KMS-11 (cell line): ENCODE data around the gene ELAVL4.

Experiments used
- H2AFZ ChIP-seq: fragments of 200-600 bp; sonication (generic); 2 replicates; pipeline ENCODE4 v1.6.1; 2016; ENCODE audit warnings: antibody characterized with exemption, mixed run types, low read depth
- H3K27ac ChIP-seq: fragments of 200-600 bp; sonication (generic); 2 replicates; pipeline ENCODE4 v1.6.1; 2016; ENCODE audit warnings: mild to moderate bottlenecking, mixed run types
- H3K27me3 ChIP-seq: fragments of 200-600 bp; sonication (generic); 2 replicates; pipeline ENCODE4 v1.6.1; 2017; ENCODE audit warnings: mild to moderate bottlenecking, low read depth, mixed run types, moderate library complexity; ENCODE audit not compliant: insufficient read depth
- H3K36me3 ChIP-seq: fragments of 200-600 bp; sonication (generic); 2 replicates; pipeline ENCODE4 v1.6.1; 2017; ENCODE audit warnings: mild to moderate bottlenecking, mixed run types; ENCODE audit not compliant: insufficient read depth
- H3K4me1 ChIP-seq: fragments of 200-600 bp; sonication (generic); 2 replicates; pipeline ENCODE4 v1.6.1; 2016; ENCODE audit warnings: mild to moderate bottlenecking, low read depth, mixed run types; ENCODE audit not compliant: poor library complexity, severe bottlenecking
- H3K4me2 ChIP-seq: fragments of 200-600 bp; sonication (generic); 2 replicates; pipeline ENCODE4 v1.7.0; 2016; ENCODE audit warnings: mild to moderate bottlenecking, mixed run types
- H3K4me3 ChIP-seq: fragments of 200-600 bp; sonication (generic); IDR thresholded peaks from 2 replicates; pipeline ENCODE4 v1.6.1; 2017; ENCODE audit warnings: low read depth, low read length, mixed read lengths; ENCODE audit not compliant: insufficient read depth
- H3K79me2 ChIP-seq: fragments of 200-600 bp; sonication (generic); 2 replicates; pipeline ENCODE4 v1.6.1; 2016; ENCODE audit warnings: low read depth, mixed run types; ENCODE audit not compliant: insufficient read depth
- H3K9ac ChIP-seq: fragments of 200-600 bp; sonication (generic); 2 replicates; pipeline ENCODE4 v1.6.1; 2016; ENCODE audit warnings: mild to moderate bottlenecking, mixed run types
- H4K20me1 ChIP-seq: fragments of 200-600 bp; sonication (generic); 2 replicates; pipeline ENCODE4 v1.6.1; 2016; ENCODE audit warnings: mild to moderate bottlenecking, mixed run types; ENCODE audit not compliant: insufficient read depth
- TF ChIP-seq, protein P1 (sequence below): fragments of 200-600 bp; sonication (generic); conservative IDR thresholded peaks from 2 replicates; pipeline ENCODE4 v1.6.1; 2017; ENCODE audit warnings: low read depth, mild to moderate bottlenecking, antibody characterized with exemption, low read length, moderate library complexity, mixed read lengths

The ELAVL4 gene

DNA sequence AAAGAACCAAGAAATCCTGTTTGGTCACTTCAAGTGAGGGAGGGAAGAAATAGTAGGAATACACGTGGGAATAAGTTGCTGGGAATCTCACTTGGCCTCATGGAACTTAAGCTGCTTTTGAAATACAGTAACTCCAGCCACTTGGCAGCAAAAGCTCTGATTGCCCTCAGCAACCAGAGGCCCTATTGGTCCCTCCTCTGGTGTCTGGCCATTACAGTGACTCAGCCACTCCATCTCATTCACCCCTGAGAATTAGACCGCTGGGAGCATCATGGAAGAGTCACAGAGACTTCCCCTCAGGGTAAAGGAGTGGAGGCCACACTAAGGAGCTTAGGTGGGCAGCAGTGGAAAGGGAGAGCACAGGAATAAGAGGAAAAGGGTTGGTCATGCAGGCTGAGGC is 99.6 kb downstream of the ELAVL4 start:
- H3K36me3 ChIP-seq: no peaks in the 10 kb centered on the region
- H3K4me3 ChIP-seq: no peak overlapping the region
- H3K79me2 ChIP-seq: no peaks in the 10 kb centered on the region
- H3K4me1 ChIP-seq: no peaks in the 10 kb centered on the region
- H4K20me1 ChIP-seq: no peaks in the 10 kb centered on the region
- no peak overlapping the region for H2AFZ ChIP-seq
- TF ChIP-seq, protein P1, sequence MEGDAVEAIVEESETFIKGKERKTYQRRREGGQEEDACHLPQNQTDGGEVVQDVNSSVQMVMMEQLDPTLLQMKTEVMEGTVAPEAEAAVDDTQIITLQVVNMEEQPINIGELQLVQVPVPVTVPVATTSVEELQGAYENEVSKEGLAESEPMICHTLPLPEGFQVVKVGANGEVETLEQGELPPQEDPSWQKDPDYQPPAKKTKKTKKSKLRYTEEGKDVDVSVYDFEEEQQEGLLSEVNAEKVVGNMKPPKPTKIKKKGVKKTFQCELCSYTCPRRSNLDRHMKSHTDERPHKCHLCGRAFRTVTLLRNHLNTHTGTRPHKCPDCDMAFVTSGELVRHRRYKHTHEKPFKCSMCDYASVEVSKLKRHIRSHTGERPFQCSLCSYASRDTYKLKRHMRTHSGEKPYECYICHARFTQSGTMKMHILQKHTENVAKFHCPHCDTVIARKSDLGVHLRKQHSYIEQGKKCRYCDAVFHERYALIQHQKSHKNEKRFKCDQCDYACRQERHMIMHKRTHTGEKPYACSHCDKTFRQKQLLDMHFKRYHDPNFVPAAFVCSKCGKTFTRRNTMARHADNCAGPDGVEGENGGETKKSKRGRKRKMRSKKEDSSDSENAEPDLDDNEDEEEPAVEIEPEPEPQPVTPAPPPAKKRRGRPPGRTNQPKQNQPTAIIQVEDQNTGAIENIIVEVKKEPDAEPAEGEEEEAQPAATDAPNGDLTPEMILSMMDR: no peak
- H3K9ac ChIP-seq: no peak overlapping the region
- no peak overlapping the region for H3K4me2 ChIP-seq
- H3K27ac ChIP-seq: no peak overlapping the region
- H3K27me3 ChIP-seq: no peaks in the 10 kb centered on the region

DNA sequence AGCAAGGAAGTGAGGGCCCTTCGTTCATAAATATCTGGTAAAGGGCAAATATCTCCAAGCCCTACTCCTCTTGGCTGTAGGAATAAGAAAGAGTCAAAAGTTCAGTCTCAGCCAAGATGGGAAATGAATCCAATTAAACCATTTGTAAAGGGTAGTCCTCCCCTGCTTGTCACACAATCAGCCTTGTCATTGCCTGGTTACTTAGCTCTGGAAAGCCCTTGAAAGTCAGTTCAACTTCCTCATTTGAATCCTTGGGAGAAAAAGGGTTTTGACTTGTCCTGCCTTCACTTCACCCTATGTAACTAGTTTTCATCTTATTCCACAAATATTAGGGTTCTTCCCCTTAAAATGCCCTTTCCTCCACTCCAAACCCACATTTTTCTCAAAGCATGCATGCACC is 100.0 kb downstream of the ELAVL4 start:
- TF ChIP-seq, protein P1: no peak

DNA sequence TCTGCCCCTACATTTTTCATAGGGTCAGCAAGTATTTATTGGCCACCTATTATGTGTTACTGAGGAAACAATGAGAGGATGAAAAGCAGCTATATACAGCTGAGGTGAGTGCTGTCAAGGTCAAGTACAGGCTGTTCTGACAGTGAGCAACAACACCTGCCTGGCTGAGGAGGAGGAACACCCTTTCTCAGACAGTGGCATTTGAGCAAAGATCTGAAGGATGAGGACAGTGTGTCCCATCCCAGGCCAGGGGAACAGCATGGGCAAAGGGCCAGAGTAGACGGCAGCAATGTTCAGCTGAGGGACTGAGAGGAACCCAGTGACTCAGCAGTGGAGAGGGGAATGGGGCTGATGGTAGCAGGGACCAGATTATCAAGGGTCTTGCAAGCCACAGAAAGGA is 101.0 kb downstream of the ELAVL4 start:
- Histone ChIP-seq H3K4me2 (no peak overlapping the region), H3K27ac (no peak overlapping the region), H3K9ac (no peak overlapping the region), H3K4me1 (no peaks in the 10 kb centered on the region), H2AFZ (no peak overlapping the region), H3K36me3 (no peaks in the 10 kb centered on the region), H4K20me1 (no peaks in the 10 kb centered on the region), H3K27me3 (no peaks in the 10 kb centered on the region), H3K4me3 (no peak overlapping the region), H3K79me2 (no peaks in the 10 kb centered on the region)
- TF ChIP-seq, protein P1: no peak

More for the DNA sequence above, 100.0 kb downstream of the ELAVL4 start:
- Histone ChIP-seq H3K79me2 (no peaks in the 10 kb centered on the region), H4K20me1 (no peaks in the 10 kb centered on the region), H3K9ac (no peak overlapping the region), H3K4me1 (no peaks in the 10 kb centered on the region), H2AFZ (no peak overlapping the region), H3K4me2 (no peak overlapping the region), H3K36me3 (no peaks in the 10 kb centered on the region), H3K27me3 (no peaks in the 10 kb centered on the region), H3K4me3 (no peak overlapping the region), H3K27ac (no peak overlapping the region)

DNA sequence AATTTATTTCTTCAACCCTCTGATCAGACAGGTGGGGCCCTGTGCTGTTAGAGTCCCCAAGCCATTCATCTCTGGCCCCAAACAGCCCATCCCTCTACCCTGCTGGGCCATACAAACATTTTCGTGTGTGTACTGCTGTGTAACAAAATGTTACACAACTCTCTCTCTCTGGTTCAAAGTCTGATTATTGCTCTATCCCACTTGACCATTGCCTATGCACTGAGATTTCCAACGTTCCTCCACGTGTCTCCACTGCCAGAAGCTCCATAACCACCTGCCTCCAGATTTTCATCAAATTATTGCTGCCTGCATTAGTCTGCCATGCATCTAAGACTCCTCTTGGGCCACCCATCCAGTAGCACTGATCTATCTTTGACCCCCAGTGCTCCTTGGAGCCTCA is 104.8 kb downstream of the ELAVL4 start:
- H3K27me3 ChIP-seq: no peaks in the 10 kb centered on the region
- no peak overlapping the region for H3K27ac ChIP-seq
- H3K36me3 ChIP-seq: no peaks in the 10 kb centered on the region
- H3K9ac ChIP-seq: no peak overlapping the region
- no peak overlapping the region for H3K4me3 ChIP-seq
- TF ChIP-seq, protein P1: no peak
- no peak overlapping the region for H3K4me2 ChIP-seq
- no peaks in the 10 kb centered on the region for H3K4me1 ChIP-seq
- no peaks in the 10 kb centered on the region for H3K79me2 ChIP-seq
- H2AFZ ChIP-seq: no peak overlapping the region
- no peaks in the 10 kb centered on the region for H4K20me1 ChIP-seq

DNA sequence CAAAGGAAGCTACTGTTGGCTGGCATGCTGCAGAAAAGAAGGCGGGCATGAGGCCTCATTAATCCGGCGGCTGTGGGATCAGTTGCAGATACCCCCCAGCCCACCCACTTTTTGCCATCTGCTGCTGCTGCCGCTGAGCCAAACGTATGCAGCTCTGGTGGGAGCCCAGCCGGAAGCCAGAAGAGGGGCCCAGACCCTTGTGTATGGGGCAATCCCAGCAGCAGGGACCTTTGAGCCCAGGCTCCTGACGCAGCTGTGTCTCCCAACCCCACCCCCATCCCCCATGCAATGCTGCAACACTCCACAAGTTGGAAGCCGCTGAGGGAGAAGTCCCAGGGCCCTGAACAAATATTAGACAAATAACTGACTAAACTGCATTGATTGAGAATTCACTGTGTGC is 106.0 kb downstream of the ELAVL4 start:
- no peaks in the 10 kb centered on the region for H3K4me1 ChIP-seq
- no peak overlapping the region for H3K9ac ChIP-seq
- H4K20me1 ChIP-seq: no peaks in the 10 kb centered on the region
- no peaks in the 10 kb centered on the region for H3K27me3 ChIP-seq
- no peak overlapping the region for H3K4me2 ChIP-seq
- H3K4me3 ChIP-seq: no peak overlapping the region
- no peaks in the 10 kb centered on the region for H3K79me2 ChIP-seq
- no peak overlapping the region for H3K27ac ChIP-seq
- no peaks in the 10 kb centered on the region for H3K36me3 ChIP-seq
- TF ChIP-seq, protein P1: no peak
- no peak overlapping the region for H2AFZ ChIP-seq
